ENCODE data around the gene ERAS.

DNA sequence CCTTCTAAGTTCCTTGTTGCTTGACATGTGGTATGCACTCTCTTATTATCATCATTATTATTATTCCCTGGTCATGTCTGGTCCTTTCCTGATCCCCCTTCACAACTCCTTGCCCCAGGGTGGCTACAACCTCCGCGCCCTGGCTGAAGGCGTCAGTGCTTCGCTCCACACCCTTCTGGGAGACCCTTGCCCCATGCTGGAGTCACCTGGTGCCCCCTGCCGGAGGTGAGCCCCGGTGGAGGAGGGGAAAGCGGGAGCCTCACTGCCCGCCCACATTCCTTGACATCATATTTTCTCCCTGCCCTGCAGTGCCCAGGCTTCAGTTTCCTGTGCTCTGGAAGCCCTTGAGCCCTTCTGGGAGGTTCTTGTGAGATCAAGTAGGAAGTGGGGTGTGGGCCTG, 11.0 kb upstream of the ERAS start:
- TF ChIP-seq CTCF (IDR thresholded peaks at IDR 0.05) (no peak), POLR2A (IDR thresholded peaks at IDR 0.05) (no peak)
